H9 (cell line): ENCODE measurements around the gene LRRC28. TPM values are rescaled to one million over a fixed set of nuclear protein-coding genes. Genes with fewer than 3 reads are reported as not detected.

Source experiments
- DNase-seq: peaks from one replicate; pipeline ENCODE4 v3.0.0-alpha.2; 2017
- H2AFZ ChIP-seq: one replicate; pipeline ENCODE4 v1.6.1; 2013; ENCODE audit warnings: mild to moderate bottlenecking, low read length, control low read depth, moderate library complexity
- H2AK5ac ChIP-seq: 2 replicates; pipeline ENCODE4 v1.6.1; 2013; ENCODE audit warnings: low read length, control low read depth, mixed read lengths; ENCODE audit not compliant: insufficient read length
- H2BK120ac ChIP-seq: one replicate; pipeline ENCODE4 v1.6.1; 2013; ENCODE audit warnings: low read depth, mild to moderate bottlenecking, low read length, control low read depth, inconsistent platforms; ENCODE audit not compliant: poor library complexity, severe bottlenecking
- H2BK12ac ChIP-seq: 2 replicates; pipeline ENCODE4 v1.6.1; 2013; ENCODE audit warnings: low read length, control low read depth, mixed read lengths, low read depth; ENCODE audit not compliant: insufficient read length
- H2BK15ac ChIP-seq: 2 replicates; pipeline ENCODE4 v1.6.1; 2013; ENCODE audit warnings: low read depth, low read length, control low read depth
- H2BK20ac ChIP-seq: one replicate; pipeline ENCODE4 v1.6.1; 2013; ENCODE audit warnings: low read depth, mild to moderate bottlenecking, low read length, control low read depth, inconsistent platforms; ENCODE audit not compliant: poor library complexity, severe bottlenecking
- H2BK5ac ChIP-seq: 2 replicates; pipeline ENCODE4 v1.6.1; 2013; ENCODE audit warnings: low read length, control low read depth, mixed read lengths; ENCODE audit not compliant: insufficient read length
- H3K14ac ChIP-seq: 2 replicates; pipeline ENCODE4 v1.6.1; 2013; ENCODE audit warnings: low read length, control low read depth; ENCODE audit not compliant: insufficient read depth
- H3K18ac ChIP-seq: 2 replicates; pipeline ENCODE4 v1.6.1; 2013; ENCODE audit warnings: low read depth, mild to moderate bottlenecking, mixed read lengths, low read length, control low read depth; ENCODE audit not compliant: insufficient read length
- H3K23ac ChIP-seq: 2 replicates; pipeline ENCODE4 v1.6.1; 2013; ENCODE audit warnings: low read length, control low read depth, mixed read lengths, low read depth; ENCODE audit not compliant: insufficient read length
- H3K23me2 ChIP-seq: 2 replicates; pipeline ENCODE4 v1.6.1; 2013; ENCODE audit warnings: low read depth, mild to moderate bottlenecking, mixed read lengths, low read length, control low read depth; ENCODE audit not compliant: insufficient read length, poor library complexity, severe bottlenecking
- H3K27ac ChIP-seq: 2 replicates; pipeline ENCODE4 v1.5.1; 2013; ENCODE audit warnings: low read length, control low read depth, mixed read lengths, low read depth; ENCODE audit not compliant: insufficient read length
- H3K27me3 ChIP-seq: 2 replicates; pipeline ENCODE4 v1.6.1; 2013; ENCODE audit warnings: low read length, control low read depth, inconsistent platforms; ENCODE audit not compliant: insufficient read depth
- H3K4ac ChIP-seq: 2 replicates; pipeline ENCODE4 v1.6.1; 2013; ENCODE audit warnings: low read depth, mild to moderate bottlenecking, control low read depth, inconsistent platforms, low read length, moderate library complexity
- H3K4me1 ChIP-seq: 2 replicates; pipeline ENCODE4 v1.6.1; 2013; ENCODE audit warnings: low read length, control low read depth, inconsistent platforms; ENCODE audit not compliant: insufficient read depth
- H3K4me2 ChIP-seq: 2 replicates; pipeline ENCODE4 v1.6.1; 2013; ENCODE audit warnings: low read length, control low read depth, mixed read lengths; ENCODE audit not compliant: insufficient read length, insufficient read depth
- H3K56ac ChIP-seq: 2 replicates; pipeline ENCODE4 v1.6.1; 2013; ENCODE audit warnings: low read depth, mild to moderate bottlenecking, mixed read lengths, low read length, control low read depth; ENCODE audit not compliant: insufficient read length
- H3K79me1 ChIP-seq: 2 replicates; pipeline ENCODE4 v1.6.1; 2013; ENCODE audit warnings: low read depth, mild to moderate bottlenecking, moderate library complexity, low read length, control low read depth, inconsistent platforms; ENCODE audit not compliant: insufficient read depth, poor library complexity, severe bottlenecking
- H3K79me2 ChIP-seq: 2 replicates; pipeline ENCODE4 v1.6.1; 2013; ENCODE audit warnings: low read length, control low read depth, inconsistent platforms; ENCODE audit not compliant: insufficient read depth
- H3K9ac ChIP-seq: 2 replicates; pipeline ENCODE4 v1.6.1; 2013; ENCODE audit warnings: low read length, control low read depth, mixed read lengths; ENCODE audit not compliant: insufficient read length; ENCODE audit errors: extremely low read depth
- H3K9me3 ChIP-seq: one replicate; pipeline ENCODE4 v1.6.1; 2013; ENCODE audit warnings: low read depth, low read length, inconsistent platforms; ENCODE audit not compliant: control insufficient read depth
- H3T11ph ChIP-seq: one replicate; pipeline ENCODE4 v1.6.1; 2013; ENCODE audit warnings: mild to moderate bottlenecking, low read length, control low read depth, inconsistent platforms
- H4K20me1 ChIP-seq: one replicate; pipeline ENCODE4 v1.6.1; 2013; ENCODE audit not compliant: control insufficient read depth, insufficient read length, insufficient read depth
- H4K5ac ChIP-seq: 2 replicates; pipeline ENCODE4 v1.6.1; 2013; ENCODE audit warnings: low read depth, mild to moderate bottlenecking, mixed read lengths, low read length, control low read depth; ENCODE audit not compliant: insufficient read length
- H4K8ac ChIP-seq: replicated peaks from 2 replicates; pipeline ENCODE4 v1.6.1; 2013; ENCODE audit warnings: low read length, control low read depth, mixed read lengths, low read depth; ENCODE audit not compliant: insufficient read length
- H4K91ac ChIP-seq: 2 replicates; pipeline ENCODE4 v1.6.1; 2013; ENCODE audit warnings: low read depth, mild to moderate bottlenecking, moderate library complexity, mixed read lengths, low read length, control low read depth; ENCODE audit not compliant: insufficient read length
- H3K27ac Mint-ChIP-seq, 3 experiments: 2 replicates in 2 of 3; 3 replicates in 1 of 3; pipeline ENCODE4 v1.8.0; 2020 to 2021; ENCODE audit warnings: mixed read lengths in 3 of 3, mild to moderate bottlenecking in 1 of 3, moderate library complexity in 1 of 3
- H3K27me3 Mint-ChIP-seq: 2 replicates; pipeline ENCODE4 v1.8.0; 2021; ENCODE audit warnings: low read depth, mild to moderate bottlenecking, moderate library complexity, mixed read lengths
- H3K36me3 Mint-ChIP-seq, 3 experiments: 2 replicates in 2 of 3; 3 replicates in 1 of 3; pipeline ENCODE4 v1.8.0; 2020 to 2021; ENCODE audit warnings: low read depth in 3 of 3, mixed read lengths in 3 of 3; ENCODE audit not compliant: insufficient read depth in 1 of 3
- H3K4me1 Mint-ChIP-seq, 2 experiments: 2 replicates each; pipeline ENCODE4 v1.8.0; 2020; ENCODE audit warnings: mixed read lengths in 2 of 2
- H3K4me3 Mint-ChIP-seq, 2 experiments: 2 replicates in 1 of 2; 3 replicates in 1 of 2; pipeline ENCODE4 v1.8.0; 2020 to 2021; ENCODE audit warnings: mild to moderate bottlenecking in 2 of 2, mixed read lengths in 2 of 2, moderate library complexity in 1 of 2
- H3K9me3 Mint-ChIP-seq, 2 experiments: 2 replicates in 1 of 2; 3 replicates in 1 of 2; pipeline ENCODE4 v1.8.0; 2020; ENCODE audit warnings: mild to moderate bottlenecking in 2 of 2, mixed read lengths in 2 of 2, moderate library complexity in 1 of 2
- CTCF ChIP-seq: fragments of 200-600 bp; sonication (generic); conservative IDR thresholded peaks from 3 replicates; pipeline ENCODE4 v1.8.0; 2021; ENCODE audit warnings: antibody characterized with exemption, mild to moderate bottlenecking
- WGBS: extraction: QIAGEN DNeasy Blood & Tissue Kit; methylation state at CpG from one replicate; pipeline ENCODE4 v1.1.7; 2013; ENCODE audit warnings: missing lambda C conversion rate, low lambda C conversion rate, mixed read lengths; ENCODE audit not compliant: insufficient read length; ENCODE audit errors: extremely low coverage; 5-methylcytosine and 5-hydroxymethylcytosine counted together
- total RNA-seq: library from RNA; stranded (reverse); gene quantifications from 2 replicates; pipeline ENCODE4 v1.2.1, GENCODE V29; 2021

LRRC28 gene
- total RNA-seq, 1 experiment from 2014 or later: 17.6 TPM

- peak overlapping the region in 2 of 3 experiments; percentile 13 to 18; a peak in 1 of 7 replicates for H3K27ac Mint-ChIP-seq
- Histone ChIP-seq H3K4me1 (no peaks in the 10 kb centered on the region), H3K4ac (no peak overlapping the region), H2BK5ac (no peak overlapping the region), H2AK5ac (no peak overlapping the region), H3K27ac (no peak overlapping the region), H3K18ac (no peak overlapping the region), H2BK12ac (no peak overlapping the region), H3K23me2 (no peaks in the 10 kb centered on the region), H2BK15ac (no peak overlapping the region), H3K14ac (no peak overlapping the region), H2BK120ac (no peak overlapping the region), H3K9ac (no peak overlapping the region), H3K79me2 (no peaks in the 10 kb centered on the region), H4K8ac (no peak overlapping the region), H3K79me1 (no peaks in the 10 kb centered on the region), H4K20me1 (no peaks in the 10 kb centered on the region), H4K5ac (no peak overlapping the region), H3T11ph (no peak overlapping the region), H4K91ac (no peak overlapping the region), H2BK20ac (no peak overlapping the region), H3K23ac (no peak overlapping the region), H3K4me2 (no peak overlapping the region), H3K56ac (no peak overlapping the region), H2AFZ (no peak overlapping the region), H3K27me3 (no peaks in the 10 kb centered on the region), H3K9me3 (no peaks in the 10 kb centered on the region)
- no CpG with 5 or more reads among the region's 7 CpGs for WGBS
- H3K4me3 Mint-ChIP-seq: no peak overlapping the region
- peaks cover 0 to 11% (median under 1%) of the 10 kb centered on the region in 3 experiments; a peak in 3 of 7 replicates for H3K36me3 Mint-ChIP-seq
- no peaks in the 10 kb centered on the region for H3K9me3 Mint-ChIP-seq
- peaks cover under 1 to 1% of the 10 kb centered on the region in 2 experiments; a peak in 3 of 4 replicates for H3K4me1 Mint-ChIP-seq
- no peak for DNase-seq
- no peaks in the 10 kb centered on the region for H3K27me3 Mint-ChIP-seq
- no peak for TF ChIP-seq CTCF
Measured at GRCh38 chr15:99212406-99212805, 38.9 kb upstream of the LRRC28 start.
